ENCODE measurements around the gene PPM1G. TPM values are rescaled to one million over a fixed set of nuclear protein-coding genes. Genes with fewer than 3 reads are reported as not detected.

Gene PPM1G
- 140 TPM for total RNA-seq (2021; ENCODE audit: unreplicated experiment)
- polyA plus RNA-seq (2012): 145 and 152 TPM in 2 replicates
- Bru-seq, nascent RNA: percentile 85 among the genes with signal in this experiment
- percentile 94 among the genes with signal in this experiment for BruChase-seq, experiment 1, labeled RNA remaining after a 6-hour chase
- BruChase-seq, experiment 2, labeled RNA remaining after a 2-hour chase: percentile 90 among the genes with signal in this experiment
- long read RNA-seq, transcript PPM1G-201 (10 exons, 2,311 nt): major isoform, 315 of 414 reads
- long read RNA-seq, partial matches to known transcripts: 79 of 414 reads
- long read RNA-seq, other reads (novel, unspliced or antisense): 20 of 414 reads

DNA sequence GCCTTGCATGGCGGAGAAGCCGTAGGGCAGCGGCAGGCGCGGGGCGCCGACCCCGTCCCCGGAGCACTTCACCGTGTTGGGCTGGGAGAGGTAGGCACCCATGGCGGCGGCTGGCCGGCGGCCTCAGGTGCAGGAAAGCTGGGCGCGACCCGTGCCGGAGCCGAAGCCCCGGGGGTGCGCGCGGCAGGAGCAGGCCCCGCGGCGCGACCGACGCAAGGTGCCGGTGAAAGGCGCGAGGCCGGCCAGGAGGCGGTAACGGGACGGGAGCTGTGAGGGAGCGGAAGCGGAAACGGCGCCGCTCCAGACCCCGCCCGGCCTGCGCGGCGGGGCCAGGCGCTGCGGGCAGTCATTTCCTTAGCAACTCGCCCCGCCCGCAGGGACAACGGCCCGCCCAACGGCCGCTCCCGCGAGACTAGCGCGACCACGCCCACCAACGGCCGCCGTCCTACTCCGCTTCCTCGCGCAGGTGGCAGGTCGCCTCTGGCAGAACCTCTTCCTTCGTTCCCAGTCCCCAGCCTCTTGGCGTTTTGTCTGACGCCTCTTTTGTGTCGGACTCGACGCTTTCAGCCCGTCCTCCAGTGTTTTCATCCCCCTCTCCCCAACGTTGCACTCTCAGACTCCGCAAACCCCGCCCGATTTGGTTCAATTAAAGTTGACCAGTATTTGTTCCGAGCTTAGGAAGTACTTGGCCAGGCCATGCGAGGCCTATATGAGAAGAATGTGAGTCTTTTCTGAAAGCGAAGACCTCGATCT is at the start of gene PPM1G:
PPM1G (minus strand) TSS at position 271 of the 753 bp plus-strand sequence; CDS start at position 102, 169 bp downstream.
- peak within 1 kb of the TSS; percentile 91 for H3K27ac ChIP-seq (ENCODE audit: low read depth, low read length)
- H3K9me2 ChIP-seq (ENCODE audit: insufficient read depth): no peaks in the 10 kb centered on the region
- peak within 1 kb of the TSS; percentile 97 to 98 for H3K4me3 ChIP-seq (replicated peaks in 1 of 2; ENCODE audit: low read depth in 1 of 2, low read length in 2 of 2)
- peaks cover under 1 to 23% of the 10 kb centered on the region in 2 experiments; a peak in 3 of 4 replicates for H3K4me1 ChIP-seq (ENCODE audit: control insufficient read depth in 1 of 2, insufficient read depth in 2 of 2, low read length in 2 of 2)
- no peaks in the 10 kb centered on the region for H3K27me3 ChIP-seq (ENCODE audit: insufficient read depth, low read length)
- ChIA-PET RAD21 (ENCODE audit: low non-redundant PET in 1 of 2, low total read pairs in 2 of 2, uncharacterized antibody in 2 of 2, unreplicated experiment in 2 of 2) (interaction anchor here in 1 of 2 experiments (1.2 kb wide), 1 partner anchor 19 kb away, joined by 4 read pairs; the partner anchor contains the start of gene NRBP1), POLR2A (interaction anchor here (0.8 to 2.6 kb wide), 5 partner anchors 10 to 187 kb away, joined by 3 to 22 read pairs (median 3); partner anchors contain the start of gene NRBP1), CTCF (interaction anchor here (0.6 to 3.1 kb wide), 3 partner anchors 21 to 273 kb away, joined by 3 to 22 read pairs (median 3); no protein-coding TSS in a partner anchor)
- ATAC-seq (peak; percentile 94), DNase-seq (ENCODE audit: low read depth, low spot score) (peak; percentile 82)
- H3K9ac ChIP-seq (ENCODE audit: low read length): peak within 1 kb of the TSS; percentile 98
- intact Hi-C loops (cut with micrococcal nuclease): loop anchor here (2.0 to 5.0 kb wide), 3 partner anchors 19 to 253 kb away; partner anchors contain the start of genes CCDC121, GPN1, NRBP1 and SLC4A1AP
- H3K9me3 ChIP-seq (ENCODE audit: control insufficient read depth in 1 of 2, insufficient read depth in 1 of 2, low read depth in 1 of 2, low read length in 2 of 2): no peaks in the 10 kb centered on the region
- peaks cover 8% of the 10 kb centered on the region; the same call in 1 of the 2 replicates for H4K20me1 ChIP-seq (ENCODE audit: insufficient read depth)
- H2AFZ ChIP-seq (ENCODE audit: low read depth, low read length, poor library complexity, severe bottlenecking): no peak within 1 kb of the TSS
- BruUV-seq (replicated peaks): no TSS peak
- peaks cover 4 to 13% of the 10 kb centered on the region in 2 experiments; a peak in 3 of 4 replicates for H3K36me3 ChIP-seq (ENCODE audit: control insufficient read depth in 1 of 2, insufficient read depth in 2 of 2, low read length in 2 of 2)
- H3K79me2 ChIP-seq (ENCODE audit: insufficient read depth, low read length): peaks cover 49% of the 10 kb centered on the region
- peak within 1 kb of the TSS; percentile 84 for H3K4me2 ChIP-seq (ENCODE audit: low read length)
- TF ChIP-seq, protein P1, sequence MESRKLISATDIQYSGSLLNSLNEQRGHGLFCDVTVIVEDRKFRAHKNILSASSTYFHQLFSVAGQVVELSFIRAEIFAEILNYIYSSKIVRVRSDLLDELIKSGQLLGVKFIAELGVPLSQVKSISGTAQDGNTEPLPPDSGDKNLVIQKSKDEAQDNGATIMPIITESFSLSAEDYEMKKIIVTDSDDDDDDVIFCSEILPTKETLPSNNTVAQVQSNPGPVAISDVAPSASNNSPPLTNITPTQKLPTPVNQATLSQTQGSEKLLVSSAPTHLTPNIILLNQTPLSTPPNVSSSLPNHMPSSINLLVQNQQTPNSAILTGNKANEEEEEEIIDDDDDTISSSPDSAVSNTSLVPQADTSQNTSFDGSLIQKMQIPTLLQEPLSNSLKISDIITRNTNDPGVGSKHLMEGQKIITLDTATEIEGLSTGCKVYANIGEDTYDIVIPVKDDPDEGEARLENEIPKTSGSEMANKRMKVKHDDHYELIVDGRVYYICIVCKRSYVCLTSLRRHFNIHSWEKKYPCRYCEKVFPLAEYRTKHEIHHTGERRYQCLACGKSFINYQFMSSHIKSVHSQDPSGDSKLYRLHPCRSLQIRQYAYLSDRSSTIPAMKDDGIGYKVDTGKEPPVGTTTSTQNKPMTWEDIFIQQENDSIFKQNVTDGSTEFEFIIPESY (IDR thresholded peaks at IDR 0.05; ENCODE audit: extremely low read depth, insufficient replicate concordance, low read length): peak; percentile 95
- TF ChIP-seq EZH2phosphoT487 (IDR thresholded peaks at IDR 0.05; ENCODE audit: borderline replicate concordance) (no peak), RAD21 (IDR thresholded peaks at IDR 0.05; ENCODE audit: low read depth) (no peak), SP1 (IDR thresholded peaks at IDR 0.05; ENCODE audit: low read depth) (peak; percentile 79), FOSL1 (IDR thresholded peaks at IDR 0.05; ENCODE audit: low read depth) (no peak), POLR2A (IDR thresholded peaks at IDR 0.05; ENCODE audit: borderline replicate concordance, extremely low read depth, insufficient read depth, insufficient read length) (peak; percentile 90), ZNF274 (IDR thresholded peaks at IDR 0.05; ENCODE audit: low read depth, low read length) (no peak), CEBPB (IDR thresholded peaks at IDR 0.05; ENCODE audit: low read depth) (no peak), EZH2 (IDR thresholded peaks at IDR 0.05) (no peak), EGR1 (IDR thresholded peaks at IDR 0.05; ENCODE audit: low read depth) (0 out of 2 replicates have a peak, but pooled peaks have one; percentile 37), ZFX (IDR thresholded peaks at IDR 0.05) (peak; percentile 86), SRF (IDR thresholded peaks at IDR 0.05; ENCODE audit: low read depth) (no peak), JUND (IDR thresholded peaks at IDR 0.05) (no peak), ELF1 (IDR thresholded peaks at IDR 0.05; ENCODE audit: borderline replicate concordance, low read depth) (peak; percentile 46; the same call in 1 of the 2 replicates), ATF3 (IDR thresholded peaks at IDR 0.05) (no peak), POLR2AphosphoS5 (IDR thresholded peaks at IDR 0.05; ENCODE audit: low read depth, low read length) (peak; percentile 99), CBX3 (IDR thresholded peaks at IDR 0.05; ENCODE audit: low read depth) (peak; percentile 49; the same call in 1 of the 2 replicates), TCF7L2 (IDR thresholded peaks at IDR 0.05; ENCODE audit: borderline replicate concordance, extremely low read depth, insufficient read depth, insufficient read length) (no peak)
- TF ChIP-seq, protein P2, sequence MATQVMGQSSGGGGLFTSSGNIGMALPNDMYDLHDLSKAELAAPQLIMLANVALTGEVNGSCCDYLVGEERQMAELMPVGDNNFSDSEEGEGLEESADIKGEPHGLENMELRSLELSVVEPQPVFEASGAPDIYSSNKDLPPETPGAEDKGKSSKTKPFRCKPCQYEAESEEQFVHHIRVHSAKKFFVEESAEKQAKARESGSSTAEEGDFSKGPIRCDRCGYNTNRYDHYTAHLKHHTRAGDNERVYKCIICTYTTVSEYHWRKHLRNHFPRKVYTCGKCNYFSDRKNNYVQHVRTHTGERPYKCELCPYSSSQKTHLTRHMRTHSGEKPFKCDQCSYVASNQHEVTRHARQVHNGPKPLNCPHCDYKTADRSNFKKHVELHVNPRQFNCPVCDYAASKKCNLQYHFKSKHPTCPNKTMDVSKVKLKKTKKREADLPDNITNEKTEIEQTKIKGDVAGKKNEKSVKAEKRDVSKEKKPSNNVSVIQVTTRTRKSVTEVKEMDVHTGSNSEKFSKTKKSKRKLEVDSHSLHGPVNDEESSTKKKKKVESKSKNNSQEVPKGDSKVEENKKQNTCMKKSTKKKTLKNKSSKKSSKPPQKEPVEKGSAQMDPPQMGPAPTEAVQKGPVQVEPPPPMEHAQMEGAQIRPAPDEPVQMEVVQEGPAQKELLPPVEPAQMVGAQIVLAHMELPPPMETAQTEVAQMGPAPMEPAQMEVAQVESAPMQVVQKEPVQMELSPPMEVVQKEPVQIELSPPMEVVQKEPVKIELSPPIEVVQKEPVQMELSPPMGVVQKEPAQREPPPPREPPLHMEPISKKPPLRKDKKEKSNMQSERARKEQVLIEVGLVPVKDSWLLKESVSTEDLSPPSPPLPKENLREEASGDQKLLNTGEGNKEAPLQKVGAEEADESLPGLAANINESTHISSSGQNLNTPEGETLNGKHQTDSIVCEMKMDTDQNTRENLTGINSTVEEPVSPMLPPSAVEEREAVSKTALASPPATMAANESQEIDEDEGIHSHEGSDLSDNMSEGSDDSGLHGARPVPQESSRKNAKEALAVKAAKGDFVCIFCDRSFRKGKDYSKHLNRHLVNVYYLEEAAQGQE (IDR thresholded peaks at IDR 0.05; ENCODE audit: low read depth): no peak
- TF ChIP-seq, protein P3, sequence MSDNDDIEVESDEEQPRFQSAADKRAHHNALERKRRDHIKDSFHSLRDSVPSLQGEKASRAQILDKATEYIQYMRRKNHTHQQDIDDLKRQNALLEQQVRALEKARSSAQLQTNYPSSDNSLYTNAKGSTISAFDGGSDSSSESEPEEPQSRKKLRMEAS (IDR thresholded peaks at IDR 0.05): peak; percentile 93

All from HCT116 (cell line).